HCT116 (cell line): ENCODE measurements around the gene THADA. TPM values are rescaled to one million over a fixed set of nuclear protein-coding genes. Genes with fewer than 3 reads are reported as not detected.

Source experiments
- ATAC-seq: fragments of 200-7000 bp; cut with Tn5 transposase; 2 replicates; pipeline ENCODE4 v1.9.1; 2020; ENCODE audit warnings: mild to moderate bottlenecking, moderate library complexity
- BruUV-seq: library from RNA; stranded (reverse); fragments of 400-500 nt; replicated peaks from 2 replicates; lab custom pipeline; 2021; lab: Mats Ljungman, UMichigan
- CTCF ChIA-PET: fragments of 300-600 bp; sonication (Branson Sonifier 250); formaldehyde crosslinking; loops from one replicate; lab custom pipeline; 2021; ENCODE audit warnings: antibody characterized with exemption; lab: Charles Lee
- POLR2A ChIA-PET: fragments of 300-600, 350-600 bp; sonication (Branson Sonifier 250); formaldehyde crosslinking; loops from one replicate; lab custom pipeline; 2021; ENCODE audit warnings: antibody characterized with exemption; lab: Charles Lee
- RAD21 ChIA-PET, 2 experiments: fragments of 300-600 bp; sonication (Branson Sonifier 250); formaldehyde crosslinking; loops; one replicate each; lab custom pipeline; 2023; ENCODE audit warnings: low total read pairs in 2 of 2; ENCODE audit not compliant: uncharacterized antibody in 2 of 2, unreplicated experiment in 2 of 2, low non-redundant PET in 1 of 2; lab: Charles Lee
- DNase-seq: peaks from one replicate; pipeline ENCODE4 v3.0.0-alpha.2; 2010; ENCODE audit warnings: low read depth, low spot score
- H2AFZ ChIP-seq: fragments of 200-600 bp; shearing (Covaris generic), sonication (generic); 2 replicates; pipeline ENCODE4 v1.6.1; 2017; ENCODE audit warnings: low read depth, mixed run types, mixed read lengths, antibody characterized with exemption, low read length; ENCODE audit not compliant: poor library complexity, severe bottlenecking
- H3K27ac ChIP-seq: 2 replicates; pipeline ENCODE4 v1.5.1; 2012; ENCODE audit warnings: low read depth, low read length
- H3K27me3 ChIP-seq: fragments of 200-600 bp; sonication (generic); 2 replicates; pipeline ENCODE4 v1.6.1; 2016; ENCODE audit warnings: mixed run types, low read length, mixed read lengths; ENCODE audit not compliant: insufficient read depth
- H3K36me3 ChIP-seq, 2 experiments: fragments of 200-500 bp in 1 of 2; fragments of 200-600 bp in 1 of 2; sonication (Bioruptor generic) in 1 of 2; sonication (generic) in 1 of 2; 2 replicates each; pipeline versions ENCODE4 v1.5.1 to v1.6.1; 2014 to 2016; ENCODE audit warnings: low read length in 2 of 2, inconsistent platforms in 1 of 2, mixed read lengths in 1 of 2, mixed run types in 1 of 2; ENCODE audit not compliant: insufficient read depth in 2 of 2, control insufficient read depth in 1 of 2
- H3K4me1 ChIP-seq, 2 experiments: fragments of 200-600 bp in 1 of 2; sonication (generic) in 1 of 2; 2 replicates each; pipeline versions ENCODE4 v1.5.1 to v1.6.1; 2012 to 2017; ENCODE audit warnings: low read length in 2 of 2, inconsistent platforms in 1 of 2, mild to moderate bottlenecking in 1 of 2, mixed read lengths in 1 of 2, mixed run types in 1 of 2, moderate library complexity in 1 of 2; ENCODE audit not compliant: insufficient read depth in 2 of 2, control insufficient read depth in 1 of 2
- H3K4me2 ChIP-seq: fragments of 200-600 bp; sonication (generic); 2 replicates; pipeline ENCODE4 v1.6.1; 2017; ENCODE audit warnings: mixed run types, low read length, mixed read lengths
- H3K4me3 ChIP-seq, 2 experiments: fragments of 200-600 bp in 1 of 2; sonication (generic) in 1 of 2; replicated peaks in 1 of 2; 2 replicates each; pipeline ENCODE4 v1.5.1; 2011 to 2016; ENCODE audit warnings: low read length in 2 of 2, control low read depth in 1 of 2, low read depth in 1 of 2, mild to moderate bottlenecking in 1 of 2, mixed read lengths in 1 of 2, mixed run types in 1 of 2
- H3K79me2 ChIP-seq: fragments of 200-600 bp; sonication (generic); 2 replicates; pipeline ENCODE4 v1.6.1; 2017; ENCODE audit warnings: mild to moderate bottlenecking, mixed run types, low read length, moderate library complexity, mixed read lengths; ENCODE audit not compliant: insufficient read depth
- H3K9ac ChIP-seq: fragments of 200-600 bp; sonication (generic); 2 replicates; pipeline ENCODE4 v1.6.1; 2016; ENCODE audit warnings: low read length, mixed read lengths
- H3K9me2 ChIP-seq: fragments of 200-600 bp; sonication (generic), shearing (Covaris generic); 2 replicates; pipeline ENCODE4 v1.6.1; 2017; ENCODE audit warnings: mixed run types, mild to moderate bottlenecking, moderate library complexity; ENCODE audit not compliant: insufficient read depth
- H3K9me3 ChIP-seq, 2 experiments: fragments of 200-500 bp in 1 of 2; fragments of 200-600 bp in 1 of 2; sonication (Bioruptor generic) in 1 of 2; sonication (generic) in 1 of 2; 2 replicates each; pipeline ENCODE4 v1.6.1; 2014 to 2017; ENCODE audit warnings: low read length in 2 of 2, mixed read lengths in 2 of 2, inconsistent platforms in 1 of 2, low read depth in 1 of 2, mild to moderate bottlenecking in 1 of 2, mixed run types in 1 of 2, moderate library complexity in 1 of 2; ENCODE audit not compliant: control insufficient read depth in 1 of 2, insufficient read depth in 1 of 2
- H4K20me1 ChIP-seq: fragments of 200-600 bp; sonication (generic), shearing (Covaris generic); 2 replicates; pipeline ENCODE4 v1.6.1; 2017; ENCODE audit warnings: mixed run types, mild to moderate bottlenecking, moderate library complexity; ENCODE audit not compliant: insufficient read depth
- CBX3 ChIP-seq: IDR thresholded peaks from 2 replicates; pipeline ENCODE4 v1.6.1; 2012; ENCODE audit warnings: low read depth
- CEBPB ChIP-seq: IDR thresholded peaks from 2 replicates; pipeline ENCODE4 v1.6.1; 2012; ENCODE audit warnings: low read depth
- EGR1 ChIP-seq: IDR thresholded peaks from 2 replicates; pipeline ENCODE4 v1.6.1; 2012; ENCODE audit warnings: low read depth
- EZH2 ChIP-seq: fragments of 200-600 bp; sonication (generic); IDR thresholded peaks from 2 replicates; pipeline ENCODE4 v1.6.1; 2017; ENCODE audit warnings: antibody characterized with exemption, mixed run types
- EZH2phosphoT487 ChIP-seq: fragments of 200-600 bp; IDR thresholded peaks from 2 replicates; pipeline ENCODE4 v1.6.1; 2018; ENCODE audit warnings: antibody characterized with exemption, borderline replicate concordance
- FOSL1 ChIP-seq: IDR thresholded peaks from 2 replicates; pipeline ENCODE4 v1.6.1; 2012; ENCODE audit warnings: low read depth
- MAX ChIP-seq: IDR thresholded peaks from 2 replicates; pipeline ENCODE4 v1.6.1; 2012
- POLR2AphosphoS5 ChIP-seq: IDR thresholded peaks from 2 replicates; pipeline ENCODE4 v1.6.1; 2011; ENCODE audit warnings: mild to moderate bottlenecking, low read depth, low read length, moderate library complexity
- SP1 ChIP-seq: IDR thresholded peaks from 2 replicates; pipeline ENCODE4 v1.6.1; 2012; ENCODE audit warnings: low read depth
- SRF ChIP-seq: IDR thresholded peaks from 2 replicates; pipeline ENCODE4 v1.6.1; 2012; ENCODE audit warnings: low read depth
- intact Hi-C: fragments of 100-400 bp; cut with micrococcal nuclease; formaldehyde crosslinking; loops from 2 replicates; pipeline ENCODE4 v1.10.0; 2022
- total RNA-seq: library from RNA; stranded (reverse); gene quantifications from one replicate; pipeline ENCODE4 v1.2.1, GENCODE V29; 2021; ENCODE audit not compliant: unreplicated experiment
- TF ChIP-seq, protein P1 (sequence below), 3 experiments: fragments of 200-600 bp in 1 of 3; sonication (generic) in 1 of 3; IDR thresholded peaks in 2 of 3; conservative IDR thresholded peaks in 1 of 3; 2 replicates each; pipeline ENCODE4 v1.5.1; 2012 to 2017; ENCODE audit warnings: low read depth in 2 of 3, low read length in 2 of 3, antibody characterized with exemption in 1 of 3, borderline replicate concordance in 1 of 3, control low read depth in 1 of 3, mild to moderate bottlenecking in 1 of 3, mixed read lengths in 1 of 3, mixed run types in 1 of 3, moderate library complexity in 1 of 3; ENCODE audit not compliant: insufficient read depth in 1 of 3
- TF ChIP-seq, protein P2 (sequence below): IDR thresholded peaks from 2 replicates; pipeline ENCODE4 v1.6.1; 2012; ENCODE audit warnings: low read depth
- TF ChIP-seq, protein P3 (sequence below): IDR thresholded peaks from 2 replicates; pipeline ENCODE4 v1.6.1; 2012

Gene THADA
- total RNA-seq, 1 experiment from 2014 or later = 30.7 TPM

DNA sequence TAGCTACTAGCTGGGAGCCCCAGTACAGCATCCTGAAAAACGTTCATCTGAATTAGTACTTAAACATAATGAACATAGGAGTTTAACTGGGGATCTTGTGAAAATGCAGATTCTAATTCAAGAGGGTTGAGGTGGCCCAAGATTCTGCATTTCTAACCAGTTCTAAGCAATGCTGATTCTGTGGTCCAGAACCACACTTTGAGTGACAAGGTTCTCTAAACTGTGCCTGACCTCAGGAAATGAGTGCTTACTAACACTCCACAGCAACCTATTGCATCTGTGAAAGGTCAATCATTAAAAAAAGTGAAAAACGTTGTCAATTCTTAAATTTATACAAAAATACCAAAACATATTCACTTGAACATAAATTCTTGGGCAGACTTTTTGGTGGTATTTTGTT, 212.3 kb downstream of the THADA start:
- Histone ChIP-seq H4K20me1 (no peaks in the 10 kb centered on the region), H2AFZ (no peak overlapping the region), H3K9ac (no peak overlapping the region), H3K79me2 (no peaks in the 10 kb centered on the region), H3K4me2 (no peak overlapping the region), H3K4me1 (peaks cover 0 to 5% of the 10 kb centered on the region in 2 experiments; a peak in 1 of 4 replicates), H3K9me3 (no peaks in the 10 kb centered on the region), H3K27ac (no peak overlapping the region), H3K9me2 (no peaks in the 10 kb centered on the region), H3K36me3 (no peaks in the 10 kb centered on the region), H3K27me3 (no peaks in the 10 kb centered on the region), H3K4me3 (no peak overlapping the region)
- no peak for ATAC-seq
- CTCF ChIA-PET = no interaction called here
- RAD21 ChIA-PET = no interaction called here
- TF ChIP-seq FOSL1 (no peak), EZH2phosphoT487 (no peak), MAX (no peak), CEBPB (no peak), SRF (no peak)
- intact Hi-C loops = no loop called here
- no TSS peak for BruUV-seq
- POLR2A ChIA-PET = no interaction called here
- no peak for DNase-seq

DNA sequence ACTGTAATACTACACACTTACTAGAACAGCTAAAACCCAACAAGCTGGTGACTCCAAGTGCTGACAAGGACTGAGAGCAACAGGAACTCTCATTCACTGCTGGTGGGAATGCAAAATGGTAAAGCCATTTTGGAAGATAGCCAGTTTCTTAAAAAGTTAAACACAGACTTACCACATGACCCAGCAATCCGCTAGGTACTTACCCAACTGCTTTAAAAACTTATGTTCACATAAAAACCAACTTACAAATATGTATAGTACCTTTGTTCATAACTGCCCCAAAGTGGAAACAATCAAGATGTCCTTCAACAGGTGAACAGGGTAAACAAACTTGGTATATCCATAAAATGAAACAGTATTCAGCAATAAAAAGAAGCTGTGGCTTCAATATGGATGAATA, 216.3 kb downstream of the THADA start:
- Histone ChIP-seq H3K4me2 (no peak overlapping the region), H3K27me3 (no peaks in the 10 kb centered on the region), H3K9me3 (no peaks in the 10 kb centered on the region), H3K4me1 (peaks cover 6 to 14% of the 10 kb centered on the region in 2 experiments), H2AFZ (no peak overlapping the region), H3K36me3 (no peaks in the 10 kb centered on the region), H4K20me1 (no peaks in the 10 kb centered on the region), H3K27ac (no peak overlapping the region)
- ATAC-seq = no peak
- intact Hi-C loops = no loop called here
- POLR2A ChIA-PET = no interaction called here
- no peak for DNase-seq
- RAD21 ChIA-PET = no interaction called here
- TF ChIP-seq SRF (no peak), POLR2AphosphoS5 (no peak), EGR1 (no peak), EZH2 (no peak), SP1 (no peak), CBX3 (no peak)
- TF ChIP-seq, protein P1, sequence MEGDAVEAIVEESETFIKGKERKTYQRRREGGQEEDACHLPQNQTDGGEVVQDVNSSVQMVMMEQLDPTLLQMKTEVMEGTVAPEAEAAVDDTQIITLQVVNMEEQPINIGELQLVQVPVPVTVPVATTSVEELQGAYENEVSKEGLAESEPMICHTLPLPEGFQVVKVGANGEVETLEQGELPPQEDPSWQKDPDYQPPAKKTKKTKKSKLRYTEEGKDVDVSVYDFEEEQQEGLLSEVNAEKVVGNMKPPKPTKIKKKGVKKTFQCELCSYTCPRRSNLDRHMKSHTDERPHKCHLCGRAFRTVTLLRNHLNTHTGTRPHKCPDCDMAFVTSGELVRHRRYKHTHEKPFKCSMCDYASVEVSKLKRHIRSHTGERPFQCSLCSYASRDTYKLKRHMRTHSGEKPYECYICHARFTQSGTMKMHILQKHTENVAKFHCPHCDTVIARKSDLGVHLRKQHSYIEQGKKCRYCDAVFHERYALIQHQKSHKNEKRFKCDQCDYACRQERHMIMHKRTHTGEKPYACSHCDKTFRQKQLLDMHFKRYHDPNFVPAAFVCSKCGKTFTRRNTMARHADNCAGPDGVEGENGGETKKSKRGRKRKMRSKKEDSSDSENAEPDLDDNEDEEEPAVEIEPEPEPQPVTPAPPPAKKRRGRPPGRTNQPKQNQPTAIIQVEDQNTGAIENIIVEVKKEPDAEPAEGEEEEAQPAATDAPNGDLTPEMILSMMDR (IDR thresholded peaks at IDR 0.05 in 2 of 3, conservative IDR thresholded peaks at IDR 0.05 in 1 of 3; ENCODE audit: borderline replicate concordance in 1 of 3, insufficient read depth in 1 of 3, low read depth in 2 of 3, low read length in 2 of 3) = no peak
- TF ChIP-seq, protein P2, sequence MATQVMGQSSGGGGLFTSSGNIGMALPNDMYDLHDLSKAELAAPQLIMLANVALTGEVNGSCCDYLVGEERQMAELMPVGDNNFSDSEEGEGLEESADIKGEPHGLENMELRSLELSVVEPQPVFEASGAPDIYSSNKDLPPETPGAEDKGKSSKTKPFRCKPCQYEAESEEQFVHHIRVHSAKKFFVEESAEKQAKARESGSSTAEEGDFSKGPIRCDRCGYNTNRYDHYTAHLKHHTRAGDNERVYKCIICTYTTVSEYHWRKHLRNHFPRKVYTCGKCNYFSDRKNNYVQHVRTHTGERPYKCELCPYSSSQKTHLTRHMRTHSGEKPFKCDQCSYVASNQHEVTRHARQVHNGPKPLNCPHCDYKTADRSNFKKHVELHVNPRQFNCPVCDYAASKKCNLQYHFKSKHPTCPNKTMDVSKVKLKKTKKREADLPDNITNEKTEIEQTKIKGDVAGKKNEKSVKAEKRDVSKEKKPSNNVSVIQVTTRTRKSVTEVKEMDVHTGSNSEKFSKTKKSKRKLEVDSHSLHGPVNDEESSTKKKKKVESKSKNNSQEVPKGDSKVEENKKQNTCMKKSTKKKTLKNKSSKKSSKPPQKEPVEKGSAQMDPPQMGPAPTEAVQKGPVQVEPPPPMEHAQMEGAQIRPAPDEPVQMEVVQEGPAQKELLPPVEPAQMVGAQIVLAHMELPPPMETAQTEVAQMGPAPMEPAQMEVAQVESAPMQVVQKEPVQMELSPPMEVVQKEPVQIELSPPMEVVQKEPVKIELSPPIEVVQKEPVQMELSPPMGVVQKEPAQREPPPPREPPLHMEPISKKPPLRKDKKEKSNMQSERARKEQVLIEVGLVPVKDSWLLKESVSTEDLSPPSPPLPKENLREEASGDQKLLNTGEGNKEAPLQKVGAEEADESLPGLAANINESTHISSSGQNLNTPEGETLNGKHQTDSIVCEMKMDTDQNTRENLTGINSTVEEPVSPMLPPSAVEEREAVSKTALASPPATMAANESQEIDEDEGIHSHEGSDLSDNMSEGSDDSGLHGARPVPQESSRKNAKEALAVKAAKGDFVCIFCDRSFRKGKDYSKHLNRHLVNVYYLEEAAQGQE = no peak
- TF ChIP-seq, protein P3, sequence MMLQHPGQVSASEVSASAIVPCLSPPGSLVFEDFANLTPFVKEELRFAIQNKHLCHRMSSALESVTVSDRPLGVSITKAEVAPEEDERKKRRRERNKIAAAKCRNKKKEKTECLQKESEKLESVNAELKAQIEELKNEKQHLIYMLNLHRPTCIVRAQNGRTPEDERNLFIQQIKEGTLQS = no peak
- TF ChIP-seq, all 23 proteins: peak for 0
- no peaks in the 10 kb centered on the region for H3K79me2 ChIP-seq
- CTCF ChIA-PET = no interaction called here
- H3K9ac ChIP-seq = no peak overlapping the region
- H3K9me2 ChIP-seq = no peaks in the 10 kb centered on the region
- H3K4me3 ChIP-seq = no peak overlapping the region
- no TSS peak for BruUV-seq
